Mucosa of stomach (tissue), 1 donor: Measurements from ENCODE around the gene AIMP1.

ENCODE experiments used
- H3K27me3 ChIP-seq: one replicate; pipeline ENCODE4 v1.7.0; 2013; ENCODE audit warnings: mild to moderate bottlenecking, low read length; ENCODE audit not compliant: control insufficient read depth, insufficient read depth
- H3K36me3 ChIP-seq: one replicate; pipeline ENCODE4 v1.7.0; 2013; ENCODE audit warnings: low read length; ENCODE audit not compliant: control insufficient read depth, insufficient read depth
- H3K4me1 ChIP-seq: one replicate; pipeline ENCODE4 v1.7.0; 2013; ENCODE audit warnings: mild to moderate bottlenecking, low read length; ENCODE audit not compliant: control insufficient read depth, insufficient read depth
- H3K4me3 ChIP-seq: one replicate; pipeline ENCODE4 v1.7.0; 2013; ENCODE audit warnings: low read length
- H3K9ac ChIP-seq: one replicate; pipeline ENCODE4 v1.7.0; 2013; ENCODE audit warnings: mild to moderate bottlenecking, low read length, moderate library complexity
- H3K9me3 ChIP-seq: one replicate; pipeline ENCODE4 v1.7.0; 2013; ENCODE audit warnings: mild to moderate bottlenecking, low read length, moderate library complexity; ENCODE audit not compliant: control insufficient read depth
- donor health status: Pancreatic carcinoma.

Gene AIMP1

DNA sequence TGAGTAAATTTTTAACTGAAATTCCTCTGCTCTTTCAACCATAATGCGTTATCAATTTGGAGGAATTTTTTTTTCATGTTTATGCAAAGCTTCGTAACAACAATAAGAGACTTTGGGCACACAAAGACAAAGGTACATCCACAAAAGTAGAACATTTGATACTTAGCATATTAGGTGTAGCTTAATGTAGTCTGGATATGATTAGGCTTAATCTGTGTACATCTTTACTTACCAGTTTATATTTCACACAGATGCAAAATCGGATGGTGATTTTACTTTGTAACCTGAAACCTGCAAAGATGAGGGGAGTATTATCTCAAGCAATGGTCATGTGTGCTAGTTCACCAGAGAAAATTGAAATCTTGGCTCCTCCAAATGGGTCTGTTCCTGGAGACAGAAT is 20.3 kb downstream of the AIMP1 start:
- H3K9me3 ChIP-seq, result no peaks in the 10 kb centered on the region
- H3K4me3 ChIP-seq, result no peak overlapping the region
- H3K36me3 ChIP-seq, result no peaks in the 10 kb centered on the region
- peaks cover 6% of the 10 kb centered on the region for H3K4me1 ChIP-seq
- no peaks in the 10 kb centered on the region for H3K27me3 ChIP-seq
- no peak overlapping the region for H3K9ac ChIP-seq

DNA sequence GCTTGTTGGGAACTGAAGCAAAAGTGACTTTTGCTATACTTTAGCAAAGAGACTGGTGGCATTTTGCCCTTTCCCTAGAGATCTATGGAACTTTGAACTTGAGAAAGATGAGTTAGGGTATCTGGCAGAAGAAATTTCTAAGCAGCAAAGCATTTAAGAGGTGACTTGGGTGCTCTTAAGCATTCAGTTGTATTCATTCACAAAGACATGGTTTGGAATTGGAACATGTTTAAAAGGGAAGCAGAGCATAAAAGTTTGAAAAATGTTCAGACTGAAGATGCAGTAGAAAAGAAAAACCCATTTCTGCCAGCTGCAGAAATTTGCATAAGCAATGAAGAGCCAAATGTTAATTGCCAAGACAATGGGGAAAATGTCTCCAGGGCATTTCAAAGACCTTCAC is 21.6 kb downstream of the AIMP1 start:
- H3K27me3 ChIP-seq, result no peaks in the 10 kb centered on the region
- no peaks in the 10 kb centered on the region for H3K9me3 ChIP-seq
- peaks cover 6% of the 10 kb centered on the region for H3K4me1 ChIP-seq
- H3K4me3 ChIP-seq, result no peak overlapping the region
- no peak overlapping the region for H3K9ac ChIP-seq
- H3K36me3 ChIP-seq, result no peaks in the 10 kb centered on the region

DNA sequence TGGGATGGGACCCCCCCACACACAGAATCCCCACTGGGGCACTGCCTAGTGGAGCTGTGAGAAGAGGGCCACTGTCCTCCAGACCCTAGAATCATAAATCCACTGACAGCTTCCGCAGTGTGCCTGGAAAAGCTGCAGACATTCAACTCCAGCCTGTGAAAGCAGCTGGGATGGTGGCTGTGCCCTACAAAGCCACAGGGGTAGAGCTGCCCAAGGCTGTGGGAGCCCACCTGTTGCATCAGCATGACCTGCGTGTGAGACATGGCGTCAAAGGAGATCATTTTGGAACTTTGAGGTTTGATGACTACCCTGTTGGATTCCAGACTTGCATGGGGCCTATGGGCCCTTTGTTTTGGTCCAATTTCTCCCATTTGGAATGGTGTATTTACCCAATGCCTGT is 22.3 kb downstream of the AIMP1 start:
- Histone ChIP-seq H3K9me3 (no peaks in the 10 kb centered on the region), H3K36me3 (no peaks in the 10 kb centered on the region), H3K27me3 (no peaks in the 10 kb centered on the region), H3K4me3 (no peak overlapping the region), H3K4me1 (peaks cover 6% of the 10 kb centered on the region), H3K9ac (no peak overlapping the region)

DNA sequence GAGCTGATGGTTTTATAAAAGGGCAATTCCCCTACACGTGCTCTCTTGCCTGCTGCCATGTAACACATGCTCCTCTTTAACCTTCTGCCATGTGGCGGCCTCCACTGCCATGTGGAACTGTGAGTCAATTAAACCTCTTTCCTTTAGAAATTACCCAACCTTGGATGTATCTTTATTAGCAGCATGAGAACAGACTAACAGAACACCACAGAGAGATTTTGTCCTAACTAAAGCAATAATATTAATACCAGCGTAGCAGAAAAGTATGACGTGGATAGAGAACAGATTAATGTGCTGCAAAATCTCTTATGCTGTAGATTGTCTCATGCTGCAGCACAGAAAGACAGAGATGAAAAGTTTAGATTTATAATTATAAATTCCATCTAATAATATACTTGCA is 23.1 kb downstream of the AIMP1 start:
- Histone ChIP-seq H3K9me3 (no peaks in the 10 kb centered on the region), H3K36me3 (no peaks in the 10 kb centered on the region), H3K4me1 (peaks cover under 1% of the 10 kb centered on the region), H3K9ac (no peak overlapping the region), H3K4me3 (no peak overlapping the region), H3K27me3 (no peaks in the 10 kb centered on the region)

DNA sequence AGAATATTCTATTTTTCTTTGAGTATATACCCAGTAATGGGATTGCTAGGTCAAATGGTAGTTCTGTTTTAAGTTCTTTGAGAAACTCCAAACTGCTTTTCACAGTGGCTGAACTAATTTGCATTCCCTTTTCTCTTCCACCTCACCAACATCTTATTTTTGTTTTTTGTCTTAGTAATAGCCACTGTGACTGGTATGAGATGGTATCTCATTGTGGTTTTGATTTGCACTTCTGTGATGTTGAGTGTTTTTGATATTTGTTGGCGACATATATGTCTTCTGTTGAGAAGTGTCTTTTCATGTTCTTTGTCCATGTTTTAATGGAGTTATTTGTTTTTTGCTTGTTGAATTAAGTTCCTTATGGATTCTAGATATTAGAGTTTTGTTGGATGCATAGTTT is 24.4 kb downstream of the AIMP1 start:
- Histone ChIP-seq H3K4me1 (no peaks in the 10 kb centered on the region), H3K9me3 (no peaks in the 10 kb centered on the region), H3K27me3 (no peaks in the 10 kb centered on the region), H3K4me3 (no peak overlapping the region), H3K36me3 (no peaks in the 10 kb centered on the region), H3K9ac (no peak overlapping the region)

DNA sequence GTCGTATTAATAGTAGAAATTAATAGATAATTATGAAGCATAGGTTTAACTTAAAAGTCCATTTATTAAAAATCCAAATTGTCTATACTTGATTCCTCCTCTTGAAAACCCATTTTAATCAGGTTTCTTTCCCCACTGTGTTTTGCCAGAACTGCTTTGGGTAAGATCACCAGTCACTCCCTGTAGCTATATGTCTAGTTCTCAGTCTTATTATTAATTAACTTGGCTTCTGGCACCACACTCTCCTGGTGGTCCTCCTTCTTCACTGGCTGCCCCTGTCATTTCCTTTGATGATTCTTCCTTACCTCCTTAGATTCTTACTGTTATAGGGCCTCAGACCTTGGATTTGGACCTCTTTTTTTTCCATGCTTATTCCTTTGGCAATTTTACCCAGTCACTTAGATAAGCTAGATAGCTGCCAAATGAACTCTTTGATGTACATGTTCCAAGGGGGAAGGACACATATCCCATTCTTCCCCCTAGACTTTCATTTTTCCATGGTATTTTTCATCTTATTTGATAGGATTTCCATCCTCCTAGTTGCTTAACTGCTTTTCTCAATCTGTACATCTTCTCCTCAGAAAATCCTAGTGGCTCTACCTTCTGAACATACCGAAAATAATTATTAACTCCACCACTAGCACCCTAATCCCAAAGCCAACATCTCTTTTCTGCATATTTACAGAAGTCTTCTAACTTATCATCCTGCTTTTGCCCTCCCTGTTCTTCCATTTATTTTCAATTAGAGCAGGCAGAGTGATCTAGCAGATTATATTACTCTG is 27.7 kb downstream of the AIMP1 start:
- H3K4me1 ChIP-seq, result no peaks in the 10 kb centered on the region
- no peak overlapping the region for H3K4me3 ChIP-seq
- H3K27me3 ChIP-seq, result no peaks in the 10 kb centered on the region
- H3K36me3 ChIP-seq, result no peaks in the 10 kb centered on the region
- H3K9me3 ChIP-seq, result no peaks in the 10 kb centered on the region
- H3K9ac ChIP-seq, result no peak overlapping the region

DNA sequence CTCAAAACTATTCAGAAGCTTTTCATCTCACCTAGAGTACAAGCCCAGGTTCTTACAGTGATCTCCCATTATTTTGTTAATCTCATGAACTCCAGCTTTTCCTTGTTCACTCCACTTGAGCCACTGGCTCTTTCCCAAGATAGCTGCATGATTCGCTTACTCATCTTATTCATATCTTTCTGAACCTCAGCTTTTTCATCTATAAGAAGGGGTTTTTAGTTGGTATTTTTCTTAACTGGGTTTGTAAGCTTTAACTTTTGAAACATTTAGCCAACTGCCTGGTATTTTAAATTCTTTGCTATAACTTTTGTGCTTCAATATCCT is 28.3 kb downstream of the AIMP1 start:
- Histone ChIP-seq H3K4me3 (no peak overlapping the region), H3K4me1 (no peaks in the 10 kb centered on the region), H3K36me3 (no peaks in the 10 kb centered on the region), H3K27me3 (no peaks in the 10 kb centered on the region), H3K9ac (no peak overlapping the region), H3K9me3 (no peaks in the 10 kb centered on the region)

DNA sequence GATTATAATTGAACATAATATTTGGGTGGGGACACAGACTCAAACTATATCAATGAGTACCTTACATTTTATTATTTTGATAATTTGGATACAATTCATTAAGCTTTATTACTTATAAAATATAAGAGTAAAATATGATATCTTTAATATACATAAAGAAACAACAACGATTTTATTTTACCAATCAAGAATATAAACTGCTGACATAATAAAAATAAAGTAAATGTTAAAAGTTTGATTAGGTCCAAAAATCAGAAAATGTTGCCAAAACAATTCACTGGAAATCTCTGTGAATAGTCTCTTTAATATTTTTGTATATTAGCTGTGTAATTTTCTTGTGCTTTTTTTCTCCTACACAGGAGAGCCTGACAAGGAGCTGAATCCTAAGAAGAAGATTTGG is 30.8 kb downstream of the AIMP1 start:
- Histone ChIP-seq H3K36me3 (no peaks in the 10 kb centered on the region), H3K9ac (no peak overlapping the region), H3K4me3 (no peak overlapping the region), H3K4me1 (no peaks in the 10 kb centered on the region), H3K9me3 (no peaks in the 10 kb centered on the region), H3K27me3 (no peaks in the 10 kb centered on the region)

DNA sequence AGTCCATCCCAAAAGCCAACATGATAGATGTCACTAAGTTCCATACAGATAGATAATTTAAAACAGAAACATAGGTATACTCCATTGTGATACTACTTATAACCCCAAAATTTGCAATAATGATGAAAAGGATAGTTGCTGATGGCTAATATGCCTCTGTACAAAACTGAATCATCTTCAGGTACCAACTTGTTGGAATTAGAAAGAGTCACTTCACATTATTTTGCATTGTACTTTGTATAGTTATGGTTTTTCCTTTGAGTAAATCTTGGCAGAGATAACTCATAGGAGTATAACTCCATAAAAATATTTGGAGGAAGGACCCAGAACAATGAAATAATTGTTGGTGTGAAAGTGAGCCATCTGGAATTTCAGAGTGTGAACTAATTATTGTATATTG is 34.7 kb downstream of the AIMP1 start:
- Histone ChIP-seq H3K27me3 (no peaks in the 10 kb centered on the region), H3K9ac (no peak overlapping the region), H3K4me3 (no peak overlapping the region), H3K4me1 (no peaks in the 10 kb centered on the region), H3K36me3 (no peaks in the 10 kb centered on the region), H3K9me3 (no peaks in the 10 kb centered on the region)

DNA sequence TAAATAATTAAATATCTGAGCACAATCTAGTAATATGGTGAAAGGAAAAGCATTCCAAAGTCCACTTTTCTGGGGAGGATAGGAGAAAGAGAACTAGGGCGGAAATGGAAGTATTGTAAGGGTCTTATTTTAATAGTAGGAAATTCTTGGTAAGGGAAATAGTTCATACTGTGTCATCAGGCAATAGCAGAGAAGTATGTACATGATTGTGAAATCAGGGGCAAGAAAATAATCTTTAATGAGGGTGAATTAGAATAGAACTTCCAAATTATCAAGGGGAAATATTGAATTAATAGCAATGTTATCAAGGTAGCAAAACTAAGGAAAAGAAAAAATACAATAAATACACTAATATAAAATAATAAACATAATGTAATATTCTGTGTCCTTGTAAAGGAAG is 37.4 kb downstream of the AIMP1 start:
- no peaks in the 10 kb centered on the region for H3K27me3 ChIP-seq
- no peak overlapping the region for H3K9ac ChIP-seq
- no peak overlapping the region for H3K4me3 ChIP-seq

DNA sequence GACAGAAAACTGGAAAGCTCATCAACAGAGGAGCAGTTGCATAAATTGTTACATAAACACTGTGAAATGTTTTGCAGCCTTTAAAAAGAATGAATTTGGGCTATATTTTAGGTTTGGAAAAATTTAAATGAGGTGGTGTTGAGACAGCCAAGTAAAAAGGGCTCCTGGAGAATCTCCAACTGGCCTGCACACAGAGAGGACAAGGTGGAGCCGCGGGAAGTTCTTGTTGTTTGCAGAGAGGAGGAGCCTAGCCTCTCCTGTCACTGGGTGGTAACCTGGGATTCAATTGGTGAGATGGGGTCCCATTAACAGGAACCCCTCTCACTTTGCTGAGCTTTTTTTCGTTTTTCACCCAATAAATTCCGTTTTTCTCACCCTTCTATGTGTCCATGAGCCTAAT is 38.8 kb downstream of the AIMP1 start:
- Histone ChIP-seq H3K36me3 (no peaks in the 10 kb centered on the region), H3K4me1 (no peaks in the 10 kb centered on the region), H3K4me3 (no peak overlapping the region), H3K27me3 (no peaks in the 10 kb centered on the region), H3K9ac (no peak overlapping the region), H3K9me3 (no peaks in the 10 kb centered on the region)

More for the DNA sequence above, 37.4 kb downstream of the AIMP1 start:
- Histone ChIP-seq H3K4me1 (no peaks in the 10 kb centered on the region), H3K36me3 (no peaks in the 10 kb centered on the region), H3K9me3 (no peaks in the 10 kb centered on the region)

DNA sequence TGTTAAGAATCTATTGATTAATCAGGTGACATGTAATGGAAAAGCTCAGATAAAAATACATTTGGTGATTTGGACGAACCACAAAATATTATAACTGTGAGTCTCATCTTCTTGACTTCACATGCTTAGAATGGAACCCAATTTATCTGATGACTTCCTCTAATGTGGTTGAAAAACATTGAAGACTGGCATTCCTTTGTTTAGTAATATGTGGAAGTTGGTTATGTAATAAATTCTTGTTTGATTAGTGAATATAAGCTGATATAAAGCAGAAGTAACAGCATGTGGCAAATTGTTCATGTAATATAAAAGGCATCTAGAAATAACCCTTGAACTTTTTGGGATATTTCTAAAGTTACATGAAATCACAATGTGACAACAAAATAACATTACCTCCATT is 42.5 kb downstream of the AIMP1 start:
- H3K9ac ChIP-seq, result no peak overlapping the region
- no peak overlapping the region for H3K4me3 ChIP-seq
- no peaks in the 10 kb centered on the region for H3K27me3 ChIP-seq
- no peaks in the 10 kb centered on the region for H3K9me3 ChIP-seq
- no peaks in the 10 kb centered on the region for H3K4me1 ChIP-seq
- H3K36me3 ChIP-seq, result no peaks in the 10 kb centered on the region
